HL-60 (cell line): ENCODE data around the gene LPCAT2.
"Not testable (repeated sequence)": the region's sequence is repeated elsewhere in the genome, so short reads cannot be mapped to it uniquely, and the experiment has no call there.

Source experiments
- DNase-seq, 2 experiments: peaks; one replicate each; pipeline ENCODE4 v3.0.0-alpha.2; 2010 to 2020; ENCODE audit warnings: low read depth in 1 of 2, low spot score in 1 of 2
- H3K27ac ChIP-seq: fragments of 250-450 bp; sonication (Bioruptor Pico); replicated peaks from 2 replicates; pipeline ENCODE4 v1.5.1; 2020; ENCODE audit warnings: mild to moderate bottlenecking, moderate library complexity
- H3K27me3 ChIP-seq: fragments of 250-450 bp; sonication (Bioruptor Pico); 2 replicates; pipeline ENCODE4 v1.5.1; 2021; ENCODE audit warnings: mild to moderate bottlenecking, moderate library complexity; ENCODE audit not compliant: insufficient read depth, poor library complexity, severe bottlenecking
- H3K4me3 ChIP-seq: replicated peaks from 2 replicates; pipeline ENCODE4 v1.5.1; 2011; ENCODE audit warnings: mild to moderate bottlenecking, control low read depth, low read length; ENCODE audit not compliant: insufficient read depth
- GABPA ChIP-seq: IDR thresholded peaks from 2 replicates; pipeline ENCODE4 v1.6.1; 2012; ENCODE audit warnings: low read depth
- POLR2AphosphoS5 ChIP-seq: IDR thresholded peaks from 2 replicates; pipeline ENCODE4 v1.6.1; 2012; ENCODE audit warnings: low read depth
- SPI1 ChIP-seq: IDR thresholded peaks from 2 replicates; pipeline ENCODE4 v1.6.1; 2012; ENCODE audit warnings: low read depth, mild to moderate bottlenecking, borderline replicate concordance
- TF ChIP-seq, protein P1 (sequence below): IDR thresholded peaks from one replicate; pipeline ENCODE4 v1.5.1; 2011; ENCODE audit warnings: low read length, control low read depth, inconsistent platforms; ENCODE audit not compliant: insufficient read depth
- TF ChIP-seq, protein P2 (sequence below): IDR thresholded peaks from 2 replicates; pipeline ENCODE4 v1.6.1; 2012; ENCODE audit warnings: low read depth; ENCODE audit not compliant: insufficient replicate concordance

The LPCAT2 gene

GRCh38 chr16:55613613-55614335 lies 104.9 kb downstream of the LPCAT2 start:
- TF ChIP-seq POLR2AphosphoS5: no peak
- no peak for TF ChIP-seq SPI1
- TF ChIP-seq, protein P1, sequence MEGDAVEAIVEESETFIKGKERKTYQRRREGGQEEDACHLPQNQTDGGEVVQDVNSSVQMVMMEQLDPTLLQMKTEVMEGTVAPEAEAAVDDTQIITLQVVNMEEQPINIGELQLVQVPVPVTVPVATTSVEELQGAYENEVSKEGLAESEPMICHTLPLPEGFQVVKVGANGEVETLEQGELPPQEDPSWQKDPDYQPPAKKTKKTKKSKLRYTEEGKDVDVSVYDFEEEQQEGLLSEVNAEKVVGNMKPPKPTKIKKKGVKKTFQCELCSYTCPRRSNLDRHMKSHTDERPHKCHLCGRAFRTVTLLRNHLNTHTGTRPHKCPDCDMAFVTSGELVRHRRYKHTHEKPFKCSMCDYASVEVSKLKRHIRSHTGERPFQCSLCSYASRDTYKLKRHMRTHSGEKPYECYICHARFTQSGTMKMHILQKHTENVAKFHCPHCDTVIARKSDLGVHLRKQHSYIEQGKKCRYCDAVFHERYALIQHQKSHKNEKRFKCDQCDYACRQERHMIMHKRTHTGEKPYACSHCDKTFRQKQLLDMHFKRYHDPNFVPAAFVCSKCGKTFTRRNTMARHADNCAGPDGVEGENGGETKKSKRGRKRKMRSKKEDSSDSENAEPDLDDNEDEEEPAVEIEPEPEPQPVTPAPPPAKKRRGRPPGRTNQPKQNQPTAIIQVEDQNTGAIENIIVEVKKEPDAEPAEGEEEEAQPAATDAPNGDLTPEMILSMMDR: no peak
- TF ChIP-seq, protein P2, sequence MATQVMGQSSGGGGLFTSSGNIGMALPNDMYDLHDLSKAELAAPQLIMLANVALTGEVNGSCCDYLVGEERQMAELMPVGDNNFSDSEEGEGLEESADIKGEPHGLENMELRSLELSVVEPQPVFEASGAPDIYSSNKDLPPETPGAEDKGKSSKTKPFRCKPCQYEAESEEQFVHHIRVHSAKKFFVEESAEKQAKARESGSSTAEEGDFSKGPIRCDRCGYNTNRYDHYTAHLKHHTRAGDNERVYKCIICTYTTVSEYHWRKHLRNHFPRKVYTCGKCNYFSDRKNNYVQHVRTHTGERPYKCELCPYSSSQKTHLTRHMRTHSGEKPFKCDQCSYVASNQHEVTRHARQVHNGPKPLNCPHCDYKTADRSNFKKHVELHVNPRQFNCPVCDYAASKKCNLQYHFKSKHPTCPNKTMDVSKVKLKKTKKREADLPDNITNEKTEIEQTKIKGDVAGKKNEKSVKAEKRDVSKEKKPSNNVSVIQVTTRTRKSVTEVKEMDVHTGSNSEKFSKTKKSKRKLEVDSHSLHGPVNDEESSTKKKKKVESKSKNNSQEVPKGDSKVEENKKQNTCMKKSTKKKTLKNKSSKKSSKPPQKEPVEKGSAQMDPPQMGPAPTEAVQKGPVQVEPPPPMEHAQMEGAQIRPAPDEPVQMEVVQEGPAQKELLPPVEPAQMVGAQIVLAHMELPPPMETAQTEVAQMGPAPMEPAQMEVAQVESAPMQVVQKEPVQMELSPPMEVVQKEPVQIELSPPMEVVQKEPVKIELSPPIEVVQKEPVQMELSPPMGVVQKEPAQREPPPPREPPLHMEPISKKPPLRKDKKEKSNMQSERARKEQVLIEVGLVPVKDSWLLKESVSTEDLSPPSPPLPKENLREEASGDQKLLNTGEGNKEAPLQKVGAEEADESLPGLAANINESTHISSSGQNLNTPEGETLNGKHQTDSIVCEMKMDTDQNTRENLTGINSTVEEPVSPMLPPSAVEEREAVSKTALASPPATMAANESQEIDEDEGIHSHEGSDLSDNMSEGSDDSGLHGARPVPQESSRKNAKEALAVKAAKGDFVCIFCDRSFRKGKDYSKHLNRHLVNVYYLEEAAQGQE: no peak
- TF ChIP-seq GABPA: no peak
- peaks cover 2% of the 10 kb centered on the region for H3K27me3 ChIP-seq
- no peak overlapping the region for H3K4me3 ChIP-seq
- no peak overlapping the region for H3K27ac ChIP-seq
- DNase-seq: no peak

DNA sequence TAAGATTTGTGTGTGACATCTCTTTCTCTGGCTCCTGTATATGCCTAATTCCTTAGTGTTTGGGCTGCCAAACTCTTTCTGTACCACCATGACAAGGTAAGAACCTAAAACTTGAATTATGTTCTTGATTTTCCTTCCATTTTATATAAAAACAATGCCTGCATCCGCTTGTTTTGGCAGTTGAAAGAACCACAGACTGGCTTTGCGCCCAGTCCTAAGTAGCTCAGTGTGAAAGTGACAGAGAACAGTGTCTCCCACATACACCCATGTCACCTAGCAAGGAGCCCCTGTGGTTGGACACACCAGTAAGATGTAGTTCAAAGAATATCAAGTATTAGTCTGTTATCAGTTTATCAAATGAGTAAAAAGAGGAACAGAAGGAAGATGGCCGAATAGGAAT lies 106.2 kb downstream of the LPCAT2 start:
- no peaks in the 10 kb centered on the region for H3K27me3 ChIP-seq
- H3K4me3 ChIP-seq: no peak overlapping the region
- no peak for TF ChIP-seq SPI1
- no peak for DNase-seq
- H3K27ac ChIP-seq: no peak overlapping the region

GRCh38 chr16:55615670-55616069 lies 106.8 kb downstream of the LPCAT2 start:
- not testable (repeated sequence) for H3K27ac ChIP-seq, H3K27me3 ChIP-seq, DNase-seq, H3K4me3 ChIP-seq

DNA sequence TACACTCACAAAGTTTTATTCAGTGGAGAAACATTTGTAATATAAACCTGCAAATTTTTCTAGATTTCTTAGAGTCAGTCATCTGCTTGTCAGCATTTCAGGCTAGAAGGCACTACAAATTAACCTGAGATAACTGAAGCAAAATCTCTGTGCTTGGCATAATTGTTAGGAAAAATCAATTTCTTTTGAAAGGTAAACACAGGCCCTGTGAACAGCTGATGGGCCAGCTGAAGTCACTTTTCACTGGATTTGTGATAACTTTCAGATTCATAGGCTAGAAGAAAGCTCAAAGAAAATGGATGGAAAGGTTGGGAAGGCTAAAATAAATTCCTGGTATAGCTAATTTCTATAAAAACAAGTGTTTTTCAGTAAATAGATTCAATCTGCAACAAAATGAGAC lies 112.9 kb downstream of the LPCAT2 start:
- no peaks in the 10 kb centered on the region for H3K27me3 ChIP-seq
- DNase-seq: no peak
- no peak overlapping the region for H3K27ac ChIP-seq
- TF ChIP-seq SPI1: no peak
- TF ChIP-seq GABPA: no peak
- TF ChIP-seq, protein P1: no peak
- TF ChIP-seq, protein P2: no peak
- no peak for TF ChIP-seq POLR2AphosphoS5
- H3K4me3 ChIP-seq: no peak overlapping the region

DNA sequence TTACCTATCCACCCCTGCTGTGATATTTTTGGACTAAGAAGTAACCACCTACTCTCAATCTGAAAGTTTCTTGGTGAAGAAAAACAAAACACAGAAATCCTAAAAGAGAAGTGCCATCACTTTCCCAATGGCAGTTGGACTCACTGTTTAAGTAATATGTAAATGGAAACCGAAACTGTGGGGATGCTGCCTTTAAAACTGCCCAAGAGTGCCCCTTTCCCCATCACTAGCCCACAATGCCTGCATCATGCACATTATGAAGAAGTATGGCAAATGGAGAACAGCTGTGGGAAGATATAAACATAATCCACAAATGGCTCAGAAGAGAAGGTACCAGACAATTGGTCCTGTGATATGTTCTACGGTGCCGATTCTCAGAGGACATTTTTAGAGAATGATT lies 113.4 kb downstream of the LPCAT2 start:
- Histone ChIP-seq H3K27ac (no peak overlapping the region), H3K27me3 (no peaks in the 10 kb centered on the region), H3K4me3 (no peak overlapping the region)
- no peak for TF ChIP-seq SPI1
- TF ChIP-seq, protein P2: no peak
- TF ChIP-seq POLR2AphosphoS5: no peak
- TF ChIP-seq, protein P1: no peak
- TF ChIP-seq GABPA: no peak
- no peak for DNase-seq
